Myocyte (in vitro differentiated cells): ENCODE measurements around the gene TTYH3. TPM values are rescaled to one million over a fixed set of nuclear protein-coding genes. Genes with fewer than 3 reads are reported as not detected.
"Not testable (repeated sequence)": the region's sequence is repeated elsewhere in the genome, so short reads cannot be mapped to it uniquely, and the experiment has no call there.

Source experiments
- DNase-seq: peaks from one replicate; pipeline ENCODE4 v3.0.0-alpha.2; 2012; ENCODE audit warnings: low read depth
- total RNA-seq: library from RNA; depleted of rRNA; stranded (reverse); fragments of >200 nt; gene quantifications from 2 replicates; pipeline ENCODE4 v1.2.3, GENCODE V29; 2014

The TTYH3 gene
- total RNA-seq, 1 donor from 2014 or later = 27.6 TPM

DNA sequence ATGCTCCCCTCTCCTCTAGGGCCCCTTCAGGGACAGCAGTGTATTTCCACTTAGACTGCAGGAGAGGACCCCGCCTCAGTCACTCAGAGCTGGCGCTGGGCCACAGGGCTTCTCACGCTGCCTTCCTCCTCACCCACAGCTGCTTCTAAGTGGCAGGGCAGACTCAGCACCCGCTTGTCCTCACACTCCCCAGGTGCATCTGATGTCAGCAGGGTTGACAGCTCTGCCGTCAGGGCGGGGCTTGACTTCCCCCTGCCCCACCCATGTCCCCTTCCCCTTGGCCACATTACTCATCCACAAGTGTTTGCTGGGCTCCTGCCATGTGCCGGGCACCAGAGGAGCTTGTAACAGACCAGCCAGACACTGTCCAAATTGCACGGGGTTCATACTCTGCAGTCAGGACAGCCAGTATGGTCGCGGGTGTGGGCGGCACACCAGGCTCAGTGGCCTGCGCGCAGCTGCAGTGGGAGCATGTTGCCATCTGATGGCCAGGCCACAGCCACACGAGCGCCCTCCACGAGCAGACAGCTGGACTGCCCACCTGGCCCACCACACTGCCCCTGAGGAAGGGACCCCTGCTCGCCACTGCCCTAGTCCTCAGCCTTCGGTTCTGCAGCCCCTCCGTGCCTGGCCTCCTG lies 29.3 kb upstream of the TTYH3 start:
- DNase-seq = peak; percentile 62

DNA sequence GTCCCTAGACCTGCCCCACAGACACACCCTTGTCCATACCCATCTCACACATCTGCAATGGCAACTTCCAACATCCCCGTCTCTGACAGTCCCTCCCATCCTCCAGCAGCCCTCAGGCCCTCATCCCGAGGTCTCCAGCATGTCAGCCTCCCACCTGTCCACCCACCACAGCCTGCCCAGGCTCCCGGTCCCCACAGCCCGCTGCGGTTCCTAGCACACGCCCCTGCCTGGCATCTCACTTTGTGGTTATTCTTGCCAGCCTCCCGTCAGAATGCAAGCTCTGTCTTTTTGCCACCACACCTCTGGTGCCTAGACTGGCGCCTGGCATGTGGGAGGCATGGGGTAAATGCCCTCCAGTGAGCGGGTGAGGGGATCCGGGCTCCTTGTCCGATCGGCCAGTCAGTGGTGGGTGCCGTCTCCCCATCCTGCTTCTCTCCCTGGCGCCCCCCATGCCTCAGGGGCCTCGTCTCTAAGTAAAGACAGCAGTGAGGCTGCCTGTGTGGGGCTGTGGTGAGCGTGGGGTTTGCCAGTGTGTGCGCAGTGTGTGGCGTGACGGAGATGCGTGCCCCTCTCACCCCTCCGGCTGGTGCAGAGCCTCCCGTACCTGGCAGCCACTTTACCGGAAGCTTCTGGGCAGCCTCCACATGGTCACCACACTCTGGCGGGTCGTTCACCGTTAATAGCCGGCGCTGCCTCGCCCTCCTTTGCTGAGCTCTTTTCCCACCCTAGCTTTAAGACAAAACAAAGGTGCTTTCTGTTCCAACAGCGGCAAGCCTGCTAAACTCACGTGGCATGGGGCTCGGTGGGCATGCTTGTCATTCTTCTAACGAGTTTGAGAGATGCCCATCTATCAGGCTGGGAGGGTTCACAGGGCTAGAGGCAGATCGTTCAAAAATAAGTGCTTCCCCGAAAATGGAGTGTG lies 28.5 kb upstream of the TTYH3 start:
- DNase-seq = peak; percentile 75

DNA sequence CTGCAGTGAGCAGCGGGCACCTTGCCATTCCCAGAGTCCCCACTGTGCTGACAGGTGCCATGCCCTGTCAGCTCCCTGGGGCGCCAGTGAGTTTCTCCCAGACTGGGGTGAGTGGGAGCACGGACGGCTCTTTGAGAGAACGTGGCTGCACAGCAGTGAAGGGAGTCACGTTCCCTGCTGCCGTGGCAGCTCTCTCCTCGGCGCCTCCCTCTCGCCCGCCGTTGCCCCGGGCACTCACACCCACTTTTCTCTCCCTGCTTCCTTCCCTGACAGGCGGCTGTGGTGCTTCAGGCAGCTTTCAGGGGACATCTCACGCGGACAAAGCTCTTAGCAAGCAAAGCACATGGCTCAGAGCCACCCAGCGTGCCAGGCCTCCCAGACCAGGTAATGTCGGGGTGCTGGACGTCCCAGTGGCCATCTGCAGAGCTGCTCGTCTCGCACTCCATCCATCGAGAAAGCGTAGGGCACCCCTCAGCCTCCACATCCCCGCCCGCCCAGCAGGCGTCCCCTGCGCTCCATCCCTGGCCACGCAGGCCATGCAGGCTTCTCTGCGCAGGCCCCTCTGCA lies 27.1 kb upstream of the TTYH3 start:
- DNase-seq = no peak

DNA sequence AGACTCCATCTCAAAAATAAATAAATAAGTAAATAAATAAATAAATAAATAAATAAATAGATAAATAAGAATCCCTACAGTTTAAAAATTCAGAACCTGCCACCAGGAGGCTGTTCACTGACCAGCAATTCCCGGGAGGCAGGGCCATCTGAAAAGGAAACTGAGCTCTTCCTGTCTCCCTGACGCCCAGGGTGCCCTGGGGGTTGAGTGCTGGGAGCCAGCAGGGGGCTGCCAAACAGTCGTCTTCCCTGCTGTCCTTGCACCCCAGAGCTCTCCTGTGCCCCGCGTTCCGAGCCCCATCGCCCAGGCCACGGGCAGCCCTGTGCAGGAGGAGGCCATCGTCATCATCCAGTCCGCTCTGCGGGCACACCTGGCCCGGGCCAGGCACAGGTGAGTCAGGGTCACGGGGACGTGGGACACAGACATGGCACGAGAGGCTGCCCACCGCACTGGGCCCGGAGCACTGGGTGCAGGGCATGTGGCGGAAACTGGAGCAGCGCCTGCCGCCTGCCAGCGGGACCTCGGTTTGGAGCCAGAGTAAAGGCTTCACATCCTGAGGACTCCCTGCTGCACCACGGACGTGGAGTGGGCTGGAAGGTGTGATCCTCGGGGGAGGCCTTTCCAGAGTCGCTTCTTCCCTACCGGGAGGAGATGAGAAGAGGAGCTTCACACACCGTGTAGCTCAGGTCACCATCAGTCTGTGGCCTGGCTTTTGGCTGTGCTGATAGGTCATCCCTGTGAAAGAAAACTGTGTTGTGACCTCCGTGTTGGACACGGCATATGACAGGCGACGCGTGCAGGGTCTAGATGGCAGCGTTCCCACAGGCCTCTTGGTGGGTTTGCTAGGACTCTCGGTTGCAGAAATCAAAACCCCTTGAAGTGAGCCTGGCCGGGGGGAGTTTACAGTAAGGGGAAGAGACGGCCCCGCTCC lies 25.9 kb upstream of the TTYH3 start:
- no peak for DNase-seq

DNA sequence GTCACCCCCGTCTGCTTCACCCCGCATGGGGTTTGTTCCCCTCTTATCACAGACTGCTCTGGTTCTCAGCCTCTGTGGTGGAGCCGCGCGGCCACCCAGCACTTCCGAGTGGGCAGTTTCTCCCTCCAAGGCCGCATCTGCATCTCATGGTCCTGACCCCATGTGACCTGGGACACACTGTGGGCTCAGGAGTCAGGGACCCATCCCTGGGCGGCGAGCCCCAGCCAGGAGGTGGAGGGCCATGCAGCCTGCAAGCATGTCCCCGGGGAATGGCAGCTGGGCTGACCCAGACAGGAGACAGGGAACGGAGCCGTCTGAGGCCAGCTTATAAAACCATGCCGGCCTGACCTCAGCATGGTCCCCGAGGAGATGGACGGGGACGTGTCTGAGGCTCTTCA lies 25.2 kb upstream of the TTYH3 start:
- no peak for DNase-seq

DNA sequence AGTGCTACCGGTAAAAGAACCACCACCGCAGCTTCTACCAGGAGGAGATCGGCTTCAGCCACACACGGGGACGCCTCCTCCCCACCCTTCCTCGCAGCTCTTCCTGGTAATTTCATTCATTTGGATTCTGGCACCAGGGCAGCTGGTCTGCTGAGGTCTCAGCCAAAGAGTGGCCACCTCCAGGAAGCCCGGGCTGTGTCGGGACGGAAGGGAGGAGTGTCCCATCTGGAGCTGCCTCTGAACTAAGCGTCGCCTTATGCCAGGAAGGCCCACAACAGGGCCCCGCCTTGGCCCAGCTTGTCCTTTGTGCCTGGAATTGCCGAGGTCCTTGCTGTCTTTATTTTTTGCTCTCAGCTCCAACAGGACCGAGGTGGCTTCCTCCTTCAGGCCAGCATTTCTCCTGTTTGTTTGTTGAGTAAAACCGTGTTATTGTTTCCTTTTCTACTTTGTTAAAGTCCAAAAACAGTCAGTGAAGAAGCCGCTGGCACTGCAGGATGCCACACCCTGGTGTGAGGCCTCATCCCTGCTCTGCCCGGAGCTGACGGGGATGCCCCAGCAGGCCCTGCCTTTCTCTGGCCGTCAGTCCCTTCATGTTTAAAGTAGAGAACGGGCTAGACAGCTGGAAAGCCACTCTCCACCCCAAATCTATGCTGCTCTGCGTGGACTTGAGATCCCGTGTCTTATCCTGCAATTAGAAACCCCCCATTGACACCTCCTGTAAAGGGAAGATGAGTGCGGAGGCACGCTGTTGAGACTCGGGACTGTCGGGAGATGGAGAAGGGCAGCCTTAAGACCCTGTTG lies 24.5 kb upstream of the TTYH3 start:
- DNase-seq = no peak

DNA sequence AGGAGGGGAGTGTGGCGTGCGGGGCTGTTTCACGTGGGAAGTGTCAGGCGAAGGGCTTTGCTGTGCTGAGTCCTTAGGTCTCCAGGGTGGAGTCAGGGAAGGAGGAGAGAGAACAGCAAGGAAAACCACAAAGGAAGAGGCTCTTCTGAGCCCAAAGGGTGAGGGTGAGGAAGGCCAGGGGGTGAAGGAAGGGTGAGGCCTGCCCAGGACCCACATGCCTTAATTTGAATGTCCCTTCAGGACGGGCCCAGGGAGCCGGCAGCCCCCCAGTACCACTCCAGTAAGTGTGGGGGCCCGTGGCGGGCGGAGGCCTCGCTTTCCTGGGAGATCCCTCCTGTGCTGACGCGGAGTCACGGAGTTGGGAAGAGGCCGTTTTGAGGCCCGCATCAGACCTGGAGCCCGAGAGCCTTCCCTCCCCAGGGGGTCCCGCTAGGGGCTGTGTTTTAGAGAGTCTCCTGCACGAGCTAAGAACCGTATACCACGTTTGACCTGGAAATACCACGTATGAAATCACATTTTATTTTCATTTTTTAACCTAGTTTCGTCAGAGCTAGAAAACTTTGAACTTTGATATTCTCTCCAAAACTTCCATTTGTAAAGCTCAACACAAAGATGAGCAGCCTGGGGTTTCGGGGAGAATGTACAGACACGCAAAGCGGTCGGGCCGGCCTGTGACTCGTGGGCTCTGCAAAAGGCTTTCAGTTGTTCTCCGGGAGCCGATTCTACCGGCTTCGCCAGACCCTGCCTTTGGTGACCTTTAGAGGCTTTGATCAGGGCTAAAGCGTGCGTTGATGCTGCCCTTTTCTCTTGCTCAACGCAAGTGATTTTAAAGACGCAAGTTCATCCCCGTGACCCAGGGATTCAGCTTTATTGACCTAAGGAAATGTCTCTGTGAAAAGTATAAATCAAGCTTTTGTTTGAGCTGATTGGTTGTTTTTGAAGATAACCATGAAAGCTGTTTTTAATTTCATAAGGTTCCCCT lies 23.6 kb upstream of the TTYH3 start:
- no peak for DNase-seq

DNA sequence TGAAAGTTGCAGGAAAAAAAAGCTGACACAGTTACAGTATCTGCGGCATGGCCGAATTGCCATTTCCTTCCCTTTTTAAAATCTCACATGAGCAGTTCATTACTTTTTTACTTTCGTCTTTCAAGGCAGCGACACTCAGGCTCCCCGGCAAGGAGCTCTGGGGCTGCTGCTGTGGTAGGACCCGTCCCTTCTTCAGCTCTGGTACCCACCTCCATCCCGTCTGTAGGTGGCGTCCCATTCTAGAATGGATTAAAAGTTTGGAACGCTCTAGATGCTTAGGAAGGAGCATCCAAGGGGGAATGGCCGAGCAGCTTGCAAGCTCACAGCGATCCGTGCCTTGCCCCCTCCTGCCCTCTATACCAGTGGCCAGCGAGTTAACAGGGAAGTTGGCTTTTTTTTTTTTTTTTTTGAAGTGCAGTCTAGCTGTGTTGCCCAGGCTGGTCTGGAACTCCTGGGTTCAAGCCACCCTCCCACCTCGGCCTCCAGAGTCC lies 22.8 kb upstream of the TTYH3 start:
- DNase-seq = no peak

DNA sequence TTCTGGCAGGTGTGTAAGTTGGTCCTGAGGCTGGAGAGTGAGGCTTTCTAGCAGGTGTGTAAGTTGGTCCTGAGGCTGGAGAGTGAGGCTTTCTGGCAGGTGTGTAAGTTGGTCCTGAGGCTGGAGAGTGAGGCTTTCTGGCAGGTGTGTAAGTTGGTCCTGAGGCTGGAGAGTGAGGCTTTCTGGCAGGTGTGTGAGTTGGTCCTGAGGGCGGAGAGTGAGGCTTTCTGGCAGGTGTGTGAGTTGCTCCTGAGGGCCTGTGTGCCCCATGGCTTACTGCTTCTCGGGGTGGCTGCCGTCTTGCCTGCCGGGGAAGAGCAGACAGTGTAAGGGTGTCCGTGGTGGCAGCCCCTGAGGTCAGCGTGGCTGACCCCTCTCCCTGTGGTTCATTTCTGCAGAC lies 22.1 kb upstream of the TTYH3 start:
- not testable (repeated sequence) for DNase-seq

DNA sequence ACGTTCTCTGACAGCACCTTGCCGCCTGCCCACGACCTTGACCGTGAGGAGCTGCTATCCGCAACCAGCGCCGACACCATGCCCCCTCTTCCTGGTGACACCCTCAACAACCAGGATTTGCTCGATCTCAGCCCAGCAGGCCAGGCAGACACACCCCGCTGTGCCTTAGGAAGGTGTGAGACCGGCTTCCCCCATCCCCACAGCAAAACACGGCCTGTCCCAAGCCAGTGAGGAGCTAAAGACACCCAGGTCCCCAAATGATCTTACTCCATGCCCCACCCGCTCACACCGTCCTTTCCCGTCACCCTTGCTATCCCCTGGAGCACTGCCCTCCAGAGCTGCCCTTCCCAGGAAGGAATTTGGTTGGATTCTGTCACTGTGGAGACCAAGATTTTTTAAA lies 21.3 kb upstream of the TTYH3 start:
- no peak for DNase-seq

DNA sequence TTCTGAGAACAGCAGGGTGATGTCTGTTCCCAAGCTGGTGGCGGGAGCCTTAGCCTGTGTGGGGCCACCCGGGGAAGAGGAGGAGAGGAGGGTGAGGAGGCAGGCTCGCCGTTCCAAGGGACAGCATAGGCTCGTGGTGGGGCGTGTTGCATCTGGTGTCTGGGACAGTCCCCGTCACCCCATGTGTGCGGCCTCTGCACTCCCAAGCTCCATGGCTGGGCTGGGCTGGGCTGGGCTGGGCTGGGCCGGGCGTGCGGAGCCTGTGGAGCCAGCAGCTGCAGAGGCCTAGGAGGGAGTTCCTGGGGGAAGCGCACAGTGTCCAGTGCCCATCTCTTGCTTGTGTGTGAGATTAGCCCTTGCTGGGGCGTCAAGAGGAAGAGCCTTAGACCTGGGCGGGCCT lies 20.9 kb upstream of the TTYH3 start:
- DNase-seq = peak; percentile 46

DNA sequence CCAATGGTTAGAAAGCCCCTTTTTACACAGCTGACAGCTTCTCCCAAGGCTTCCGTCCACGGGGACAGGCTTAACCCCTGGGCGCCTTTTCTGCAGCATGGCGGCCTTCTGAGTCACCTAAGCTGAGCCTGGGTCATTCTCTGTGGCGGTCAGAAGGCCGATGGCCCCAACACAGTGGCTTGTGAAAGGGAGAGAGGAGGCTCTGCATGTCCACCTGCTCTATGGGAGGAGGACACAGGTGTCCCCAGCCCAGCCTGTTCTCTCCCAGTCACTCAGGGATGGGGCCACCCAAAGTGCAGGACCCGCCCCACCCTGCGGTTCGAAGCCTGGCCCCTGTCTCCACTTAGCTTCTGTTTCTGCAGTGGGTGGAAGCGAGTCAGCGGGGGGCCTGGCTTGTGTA lies 20.4 kb upstream of the TTYH3 start:
- no peak for DNase-seq

DNA sequence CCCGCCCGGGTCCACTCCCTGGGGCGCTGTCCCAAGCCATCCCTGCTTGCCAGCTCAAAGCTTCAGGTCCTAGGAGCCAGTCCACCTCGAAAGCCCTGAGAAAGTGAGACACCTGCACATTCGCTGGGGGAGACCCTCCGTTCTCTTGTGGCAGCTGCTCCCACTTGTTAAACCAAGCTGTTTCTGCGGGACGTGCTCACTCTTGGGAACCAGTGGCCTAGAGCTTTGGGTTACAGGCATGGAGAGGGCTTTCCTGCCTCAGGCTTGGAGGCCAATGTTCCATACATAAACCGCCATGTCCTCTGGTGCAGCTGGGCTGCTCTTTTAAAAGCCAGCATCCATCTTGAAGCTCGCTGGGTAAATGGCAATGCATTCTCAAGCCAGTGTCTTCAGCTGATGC lies 19.9 kb upstream of the TTYH3 start:
- DNase-seq = no peak

DNA sequence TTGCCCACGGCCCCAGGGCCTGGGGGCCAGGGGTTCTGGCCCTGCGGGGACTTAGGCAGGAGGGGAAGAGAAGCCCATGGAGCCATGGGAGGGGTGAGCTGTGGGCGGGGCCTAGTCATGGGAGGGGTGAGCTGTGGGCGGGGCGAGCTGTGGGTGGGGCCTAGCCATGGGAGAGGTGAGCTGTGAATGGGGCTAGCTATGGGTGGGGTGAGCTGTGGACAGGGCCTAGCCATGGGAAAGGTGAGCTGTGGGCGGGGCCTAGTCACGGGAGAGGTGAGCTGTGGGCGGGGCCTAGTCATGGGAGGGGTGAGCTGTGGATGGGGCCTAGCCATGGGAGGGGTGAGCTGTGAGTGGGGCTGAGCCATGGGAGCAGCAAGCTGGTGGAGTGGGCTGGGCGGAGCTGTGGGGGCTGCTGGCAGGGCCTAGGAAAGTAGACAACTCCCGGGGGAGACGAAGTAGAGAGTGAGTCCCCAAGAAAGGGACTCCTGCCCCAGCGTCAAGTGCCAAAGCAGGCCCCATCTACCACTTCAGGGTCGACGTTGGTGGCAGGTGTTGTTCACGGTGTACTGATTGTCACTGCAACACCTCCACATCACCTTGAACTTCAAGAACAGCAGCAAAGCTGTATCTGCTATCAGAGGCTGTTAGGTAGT lies 19.2 kb upstream of the TTYH3 start:
- no peak for DNase-seq

DNA sequence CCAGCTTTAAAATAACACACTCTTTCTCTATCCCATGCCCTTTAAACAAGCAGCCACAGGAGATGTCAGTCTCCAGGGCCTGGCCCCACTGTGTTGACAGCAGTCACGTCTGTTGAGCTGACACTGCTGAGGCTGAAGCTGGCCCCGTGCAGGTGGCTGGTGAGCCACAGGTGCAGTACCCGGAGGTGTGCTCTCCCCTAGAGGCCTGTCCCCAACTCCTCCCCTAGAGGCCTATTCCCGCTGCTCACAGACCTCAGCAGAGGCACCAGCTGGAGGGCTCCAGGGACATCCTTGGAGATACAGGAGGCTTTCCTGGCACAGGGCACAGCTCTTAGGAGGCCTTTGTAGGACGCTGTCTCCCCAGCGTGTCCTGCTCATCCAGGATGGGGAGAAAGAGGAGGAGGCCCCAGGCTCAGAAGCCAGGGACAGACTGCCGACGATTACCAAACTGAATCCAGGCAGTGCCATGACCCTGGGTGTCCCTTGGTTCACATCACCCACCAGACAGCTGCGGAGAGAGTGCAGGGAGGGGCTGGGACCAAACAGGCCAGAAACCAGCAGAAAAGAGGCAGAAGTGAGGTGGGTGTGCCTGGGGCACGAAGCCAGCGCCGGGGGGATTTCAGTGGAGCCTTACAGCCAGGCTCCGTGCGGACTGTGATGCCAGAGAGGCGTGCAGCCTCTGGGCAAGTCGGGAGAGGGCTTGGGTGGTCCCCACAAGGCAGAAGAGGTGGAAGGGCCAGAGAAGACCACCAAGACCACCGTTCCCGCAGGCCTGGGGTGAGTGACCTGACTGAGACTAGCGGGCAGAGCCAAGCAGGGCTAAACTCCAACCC lies 18.5 kb upstream of the TTYH3 start:
- no peak for DNase-seq

DNA sequence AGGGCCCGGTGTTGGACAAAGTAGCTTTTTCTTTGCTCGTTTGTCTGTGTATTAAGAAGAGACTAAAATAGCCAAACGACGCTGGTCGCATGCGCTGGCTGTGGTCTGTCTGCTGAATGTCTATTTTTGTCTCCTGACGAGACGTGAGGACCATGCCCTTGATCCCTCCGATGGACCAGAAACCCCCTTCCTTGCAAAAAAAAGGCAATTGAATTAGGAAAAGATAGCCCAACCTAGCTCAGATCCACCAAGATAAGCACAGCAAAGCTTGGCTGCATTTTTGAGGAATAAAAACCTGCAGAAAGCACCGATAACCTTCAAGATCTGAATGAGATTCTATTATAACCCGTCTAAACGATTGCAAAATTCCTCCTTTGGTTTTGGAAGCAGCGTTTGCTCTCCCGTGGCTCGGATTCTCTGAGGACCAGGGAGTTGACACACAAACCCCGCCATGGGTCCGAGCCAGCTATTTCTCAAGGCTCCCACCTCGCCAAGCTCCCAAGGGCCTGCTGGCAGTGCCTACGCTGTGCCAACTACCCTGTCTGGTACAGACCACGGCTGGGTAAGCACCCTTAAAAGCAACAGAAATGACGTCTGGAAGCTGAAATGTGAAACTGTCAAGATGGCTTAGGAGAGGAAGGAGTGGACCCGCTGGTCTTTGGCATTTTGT lies 17.7 kb upstream of the TTYH3 start:
- DNase-seq = peak; percentile 76
